Measurements from ENCODE around the gene MIEF1.
A peak's percentile ranks its signal among the peaks of the same experiment; 100 is the strongest.

The MIEF1 gene

GRCh38 chr22:39522567-39523300, 20.6 kb downstream of the MIEF1 start:
- DNase-seq = peak; percentile 55
- in situ Hi-C loops (cut with MboI; ENCODE audit: low pct_unique_long_range_greater_than_20kb, low sequenced_read_pairs) = loop anchor here (25.0 kb wide), 1 partner anchor 360 kb away; the partner anchor contains the start of gene CBX7

DNA sequence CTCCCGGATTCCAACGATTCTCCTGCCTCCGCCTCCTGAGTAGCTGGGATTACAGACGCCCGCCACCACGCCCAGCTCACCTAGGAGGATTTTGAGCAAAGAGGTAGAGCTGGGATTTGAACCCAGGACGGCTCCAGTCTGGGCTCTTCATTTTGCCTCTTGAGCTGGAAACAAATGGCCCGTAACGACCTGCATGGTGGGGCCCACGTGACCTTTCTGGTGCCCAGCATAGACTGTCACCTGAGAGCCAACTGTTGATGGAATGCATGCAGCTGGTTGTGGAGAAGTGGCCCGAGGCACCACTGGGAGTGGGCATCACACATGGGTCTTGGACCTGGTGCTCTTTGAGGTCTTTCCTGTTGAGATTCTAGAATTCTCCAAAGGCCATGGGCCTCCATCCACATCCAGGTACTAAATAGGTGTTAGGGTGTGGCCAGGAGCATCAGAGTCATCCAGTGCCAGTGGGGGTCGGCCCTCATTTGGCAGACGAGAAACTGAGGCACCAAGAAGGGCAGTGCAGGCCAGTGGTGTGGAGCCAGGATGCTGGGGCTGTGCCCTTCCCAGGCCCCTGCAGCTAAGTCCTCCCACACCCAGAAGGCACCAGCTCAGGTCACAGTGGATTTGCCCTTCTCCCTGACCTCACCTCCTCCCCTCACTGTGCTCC, 22.1 kb downstream of the MIEF1 start:
- no peak for DNase-seq
- in situ Hi-C loops (cut with MboI; ENCODE audit: low pct_unique_long_range_greater_than_20kb, low sequenced_read_pairs) = loop anchor here (25.0 kb wide), 1 partner anchor 362 kb away; the partner anchor contains the start of gene CBX7

GRCh38 chr22:39524753-39525657, 22.9 kb downstream of the MIEF1 start:
- in situ Hi-C loops (cut with MboI; ENCODE audit: low pct_unique_long_range_greater_than_20kb, low sequenced_read_pairs) = loop anchor here (25.0 kb wide), 2 partner anchors 363 to 812 kb away; partner anchors contain the start of genes ADSL and CBX7
- DNase-seq = no peak

GRCh38 chr22:39525658-39525975, 23.5 kb downstream of the MIEF1 start:
- in situ Hi-C loops (cut with MboI; ENCODE audit: low pct_unique_long_range_greater_than_20kb, low sequenced_read_pairs) = loop anchor here (25.0 kb wide), 1 partner anchor 812 kb away; the partner anchor contains the start of gene ADSL

DNA sequence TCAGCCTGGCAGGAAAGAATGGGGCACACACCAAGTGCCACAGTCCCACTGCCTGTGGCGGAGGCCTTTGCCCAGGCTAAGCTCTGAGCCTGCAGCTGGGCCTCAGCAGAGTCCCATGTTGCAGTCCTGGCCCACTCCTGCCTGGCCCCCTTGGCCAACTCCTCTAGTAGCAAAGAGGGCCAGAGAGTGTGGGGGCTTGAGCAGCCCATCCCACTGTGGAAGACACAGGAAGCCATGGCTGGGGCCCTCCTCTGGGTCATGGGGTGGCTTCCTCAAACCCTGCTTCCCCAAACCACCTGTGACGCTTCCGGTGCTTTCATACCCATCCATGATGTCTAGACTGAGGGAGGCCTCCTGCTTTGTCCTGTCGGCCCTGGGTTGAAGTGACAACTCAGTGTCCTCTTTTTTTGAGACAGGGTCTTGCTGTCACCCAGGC, 24.7 kb downstream of the MIEF1 start:
- DNase-seq = peak; percentile 67
- in situ Hi-C loops (cut with MboI; ENCODE audit: low pct_unique_long_range_greater_than_20kb, low sequenced_read_pairs) = loop anchor here (25.0 kb wide), 1 partner anchor 811 kb away; the partner anchor contains the start of gene ADSL

More at GRCh38 chr22:39525658-39525975, 23.5 kb downstream of the MIEF1 start:
- DNase-seq = no peak

- in situ Hi-C loops (cut with MboI; ENCODE audit: low pct_unique_long_range_greater_than_20kb, low sequenced_read_pairs) = loop anchor here (25.0 kb wide), 1 partner anchor 810 kb away; the partner anchor contains the start of gene ADSL
- DNase-seq = no peak
Observed at GRCh38 chr22:39527481-39527961, 25.4 kb downstream of the MIEF1 start.

GRCh38 chr22:39528080-39528661, 26.1 kb downstream of the MIEF1 start:
- in situ Hi-C loops (cut with MboI; ENCODE audit: low pct_unique_long_range_greater_than_20kb, low sequenced_read_pairs) = loop anchor here (25.0 kb wide), 1 partner anchor 809 kb away; the partner anchor contains the start of gene ADSL
- DNase-seq = no peak

DNA sequence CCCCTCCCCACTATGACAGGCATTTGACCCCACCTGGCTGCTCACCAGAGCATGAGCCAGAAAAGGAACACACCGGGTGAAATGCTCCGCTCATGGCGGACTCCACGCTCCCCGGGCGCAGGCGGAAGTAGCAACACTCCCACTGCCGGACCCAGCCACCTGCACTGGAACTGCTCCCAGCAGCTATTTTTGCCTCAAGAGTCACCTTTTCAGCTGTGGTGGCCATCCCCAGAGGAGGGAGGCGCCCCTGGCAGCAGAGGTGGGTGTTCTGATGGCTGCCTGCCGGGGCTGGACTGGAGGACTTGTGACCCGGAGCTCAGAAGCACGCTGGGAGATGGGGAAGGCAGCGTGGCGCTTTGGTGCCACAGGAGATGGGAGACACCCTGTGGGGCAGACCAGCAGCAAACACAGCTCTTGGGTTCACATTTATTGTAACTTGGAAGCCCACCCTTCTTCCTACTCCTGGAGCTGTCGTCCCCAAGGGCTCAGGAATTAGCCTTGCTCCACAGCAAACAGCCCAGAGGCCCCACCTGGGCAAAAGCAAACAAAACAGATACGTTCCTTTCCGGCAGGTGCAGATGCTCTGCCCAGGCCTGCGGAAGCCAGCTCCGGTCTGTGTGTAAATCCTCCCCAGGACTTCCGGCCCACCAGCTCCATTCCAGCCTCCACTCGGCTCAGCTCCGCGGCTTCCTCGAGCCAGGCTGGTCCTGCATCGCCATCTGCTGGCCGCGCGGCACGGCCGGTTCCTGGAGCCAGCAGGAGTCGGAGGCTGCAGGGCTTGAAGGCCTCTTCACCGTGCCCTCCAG, 26.8 kb downstream of the MIEF1 start:
- in situ Hi-C loops (cut with MboI; ENCODE audit: low pct_unique_long_range_greater_than_20kb, low sequenced_read_pairs) = loop anchor here (25.0 kb wide), 1 partner anchor 808 kb away; the partner anchor contains the start of gene ADSL
- peak; percentile 92 for DNase-seq

DNA sequence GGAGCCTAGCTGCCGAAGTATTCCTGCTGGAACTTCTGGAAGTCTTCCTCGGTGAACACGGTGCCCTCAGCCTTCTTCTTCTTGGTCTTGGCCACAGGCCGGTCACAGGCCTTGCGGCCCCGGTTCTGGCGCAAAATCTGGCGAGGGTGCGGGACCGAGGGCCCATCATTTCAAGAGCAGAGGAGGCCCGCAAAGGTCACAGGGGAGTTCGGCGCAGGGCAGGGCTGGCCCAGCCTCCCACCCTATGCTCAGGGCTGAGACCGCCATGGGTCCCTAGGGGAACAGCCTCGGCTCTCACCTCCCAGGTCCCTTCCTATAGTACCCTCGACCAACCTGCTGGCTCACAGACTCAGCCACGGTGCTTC, 27.4 kb downstream of the MIEF1 start:
- DNase-seq = no peak
- in situ Hi-C loops (cut with MboI; ENCODE audit: low pct_unique_long_range_greater_than_20kb, low sequenced_read_pairs) = loop anchor here (25.0 kb wide), 1 partner anchor 808 kb away; the partner anchor contains the start of gene ADSL

DNA sequence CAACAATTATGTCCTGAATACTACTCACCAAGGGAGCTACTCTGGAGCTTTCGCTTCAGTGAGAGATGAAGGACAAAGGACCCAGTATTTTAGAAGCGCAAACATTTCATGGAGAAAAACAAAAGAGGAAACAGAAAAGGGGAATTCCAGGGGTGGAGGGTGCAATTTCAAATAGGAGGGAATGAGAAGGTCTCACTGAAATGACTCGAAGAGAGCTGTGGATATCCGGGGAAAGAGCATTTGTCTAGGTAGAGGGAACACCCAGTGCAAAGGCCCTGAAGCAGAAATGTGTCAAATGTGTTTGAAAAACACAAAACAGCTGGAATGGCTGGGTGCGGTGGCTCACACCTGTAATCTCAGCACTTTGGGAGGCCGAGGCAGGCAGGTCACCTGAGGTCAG, 28.0 kb downstream of the MIEF1 start:
- DNase-seq = no peak
- in situ Hi-C loops (cut with MboI; ENCODE audit: low pct_unique_long_range_greater_than_20kb, low sequenced_read_pairs) = loop anchor here (25.0 kb wide), 1 partner anchor 807 kb away; the partner anchor contains the start of gene ADSL

DNA sequence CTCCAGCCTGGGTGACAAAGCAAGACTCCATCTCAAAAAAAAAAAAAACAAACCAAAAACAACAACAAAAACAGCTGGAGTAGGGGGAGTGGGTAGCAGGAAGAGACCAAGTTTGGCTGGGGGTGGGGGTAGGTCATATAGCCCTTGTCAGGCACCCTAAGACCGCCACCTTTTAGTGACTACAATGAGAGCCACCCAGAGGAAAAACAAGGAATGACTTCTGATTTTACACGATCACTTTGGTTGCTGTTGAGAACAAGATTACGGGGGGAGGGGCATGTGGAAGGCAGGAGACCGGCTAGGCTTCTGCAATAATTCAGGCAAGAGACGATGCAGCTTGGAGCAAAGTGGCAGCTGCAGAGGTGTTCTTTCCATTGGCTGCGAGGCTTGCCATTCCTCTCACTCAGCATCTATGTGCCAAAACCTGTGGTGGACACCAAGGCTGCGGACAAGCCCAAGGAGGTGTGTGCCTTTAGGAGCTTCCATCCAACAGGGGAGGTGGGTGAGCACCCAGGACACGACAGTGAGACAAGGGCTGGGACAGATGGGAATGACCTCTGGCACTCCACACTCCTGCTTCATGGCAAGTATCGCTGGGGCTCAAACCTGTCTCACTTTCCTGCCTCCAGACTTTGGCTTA, 28.7 kb downstream of the MIEF1 start:
- peak; percentile 66 for DNase-seq
- in situ Hi-C loops (cut with MboI; ENCODE audit: low pct_unique_long_range_greater_than_20kb, low sequenced_read_pairs) = loop anchor here (25.0 kb wide), 1 partner anchor 806 kb away; the partner anchor contains the start of gene ADSL

GRCh38 chr22:39532215-39533073, 30.4 kb downstream of the MIEF1 start, which contains the start of gene RPS19BP1:
TSS of gene RPS19BP1 (minus strand) at chr22:39532748. CDS start at chr22:39532738, 10 bp downstream.
- DNase-seq = peak; percentile 100
- in situ Hi-C loops (cut with MboI; ENCODE audit: low pct_unique_long_range_greater_than_20kb, low sequenced_read_pairs) = loop anchor here (25.0 kb wide), 1 partner anchor 805 kb away; the partner anchor contains the start of gene ADSL

DNA sequence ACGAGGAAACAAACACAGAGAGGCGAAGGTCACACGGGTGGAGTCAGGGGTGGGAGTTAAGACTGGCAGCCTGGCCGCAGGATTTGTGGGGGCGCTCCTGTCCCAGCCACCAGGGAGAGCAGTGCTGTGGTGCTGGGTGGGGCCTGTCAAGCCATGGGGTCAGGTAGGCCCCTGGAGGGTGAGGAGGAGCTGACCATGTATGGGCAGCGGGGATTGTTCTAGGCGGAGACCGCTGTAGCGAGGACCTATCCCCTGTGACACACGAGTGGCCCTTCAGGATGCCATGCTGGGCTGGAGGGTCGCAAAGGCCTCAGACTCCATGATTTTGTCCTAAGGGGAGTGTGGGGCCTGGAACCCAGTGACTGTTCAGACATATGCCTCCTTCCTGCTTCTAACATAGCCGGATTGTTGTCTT, 32.0 kb downstream of the MIEF1 start:
- in situ Hi-C loops (cut with MboI; ENCODE audit: low pct_unique_long_range_greater_than_20kb, low sequenced_read_pairs) = loop anchor here (25.0 kb wide), 1 partner anchor 803 kb away; the partner anchor contains the start of gene ADSL
- DNase-seq = no peak

DNA sequence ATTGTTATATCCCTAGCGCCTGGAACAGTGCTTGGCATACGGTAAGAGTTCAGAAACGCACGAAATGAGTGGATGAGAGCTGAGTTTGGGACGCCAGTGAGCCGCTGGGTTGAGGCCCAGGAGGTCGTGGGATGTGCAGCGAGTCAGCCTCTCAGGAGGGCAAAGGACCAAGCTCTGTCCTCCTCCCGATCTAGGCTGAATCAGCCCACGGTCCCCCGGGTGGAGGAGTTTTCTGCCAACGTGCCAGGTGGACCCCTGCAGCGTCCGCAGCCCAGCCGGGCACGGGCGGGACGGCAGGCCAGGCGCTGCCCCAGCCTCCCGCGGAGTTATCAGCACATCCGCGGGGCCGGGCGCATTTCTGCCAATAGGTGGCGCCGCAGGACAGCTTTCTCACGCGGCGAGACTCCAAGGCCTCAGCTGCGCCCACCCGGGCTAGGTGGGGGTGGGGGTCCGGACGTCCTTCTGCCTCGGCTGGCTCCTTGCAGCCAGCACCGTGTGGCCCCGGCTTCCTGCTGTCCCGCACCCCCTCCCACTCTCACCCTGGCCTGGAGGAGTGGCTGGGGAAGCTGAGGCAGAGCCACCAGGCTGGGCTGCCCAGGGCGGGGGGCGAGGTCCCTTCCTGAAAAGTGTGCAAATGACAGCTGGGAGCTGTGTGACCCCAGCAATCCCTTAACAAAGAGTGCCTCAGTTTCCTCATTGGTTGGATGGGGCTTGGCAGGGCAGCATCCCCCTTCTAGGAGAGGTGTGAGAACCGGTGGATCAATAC, 32.7 kb downstream of the MIEF1 start:
- in situ Hi-C loops (cut with MboI; ENCODE audit: low pct_unique_long_range_greater_than_20kb, low sequenced_read_pairs) = loop anchor here (25.0 kb wide), 1 partner anchor 803 kb away; the partner anchor contains the start of gene ADSL
- peak; percentile 79 for DNase-seq

DNA sequence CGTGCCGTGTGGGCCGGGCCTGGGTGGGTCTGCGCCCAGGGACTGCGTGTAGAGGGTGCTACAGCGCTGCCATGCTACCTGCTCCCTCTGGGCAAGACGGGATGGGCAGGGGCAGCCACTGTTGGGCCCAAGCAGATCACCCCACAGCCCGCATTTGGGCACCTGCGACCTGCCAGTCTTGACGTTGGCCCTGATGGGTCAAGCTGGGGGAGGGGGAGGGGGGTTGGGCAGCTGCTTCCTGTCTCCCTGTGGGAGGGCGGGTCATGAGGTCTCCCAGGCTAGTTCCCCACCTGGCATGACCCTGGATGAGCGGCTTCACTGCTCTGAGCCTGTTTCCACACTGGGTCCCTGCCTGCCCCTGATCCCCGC, 33.3 kb downstream of the MIEF1 start:
- in situ Hi-C loops (cut with MboI; ENCODE audit: low pct_unique_long_range_greater_than_20kb, low sequenced_read_pairs) = loop anchor here (25.0 kb wide), 1 partner anchor 802 kb away; the partner anchor contains the start of gene ADSL
- no peak for DNase-seq
